A673 (cell line): ENCODE data around the gene SMURF1. TPM values are rescaled to one million over a fixed set of nuclear protein-coding genes. Genes with fewer than 3 reads are reported as not detected.

Experiments
- BruUV-seq: library from RNA; stranded (reverse); fragments of 400-500 nt; replicated peaks from 2 replicates; lab custom pipeline; 2021; lab: Mats Ljungman, UMichigan
- CTCF ChIA-PET: fragments of 300-600 bp; sonication (Branson Sonifier 250); formaldehyde crosslinking; loops from one replicate; lab custom pipeline; 2022; ENCODE audit warnings: antibody characterized with exemption; lab: Charles Lee
- POLR2A ChIA-PET: fragments of 300-600 bp; sonication (Branson Sonifier 250); formaldehyde crosslinking; loops from one replicate; lab custom pipeline; 2022; ENCODE audit warnings: antibody characterized with exemption; ENCODE audit not compliant: low non-redundant PET; lab: Charles Lee
- DNase-seq: peaks from one replicate; pipeline ENCODE4 v3.0.0-alpha.2; 2015; ENCODE audit warnings: low spot score
- H3K27ac ChIP-seq: fragments of 200-600 bp; sonication (generic); 2 replicates; pipeline ENCODE4 v1.5.1; 2016; ENCODE audit warnings: mixed run types, low read depth, mild to moderate bottlenecking, mixed read lengths, antibody characterized with exemption, low read length; ENCODE audit not compliant: poor library complexity, severe bottlenecking
- H3K27me3 ChIP-seq: fragments of 200-600 bp; sonication (generic); replicated peaks from 2 replicates; pipeline ENCODE4 v1.6.1; 2017; ENCODE audit warnings: mixed run types, low read depth, mild to moderate bottlenecking, mixed read lengths, antibody characterized with exemption, low read length; ENCODE audit not compliant: insufficient read depth, poor library complexity
- H3K36me3 ChIP-seq: fragments of 200-600 bp; sonication (generic); 2 replicates; pipeline ENCODE4 v1.6.1; 2016; ENCODE audit warnings: mixed run types, mild to moderate bottlenecking, mixed read lengths, antibody characterized with exemption, low read length; ENCODE audit not compliant: insufficient read depth, poor library complexity, severe bottlenecking
- H3K4me1 ChIP-seq: fragments of 200-600 bp; sonication (generic); 2 replicates; pipeline ENCODE4 v1.6.1; 2017; ENCODE audit warnings: mixed run types, mild to moderate bottlenecking, mixed read lengths, antibody characterized with exemption, low read length; ENCODE audit not compliant: insufficient read depth, poor library complexity, severe bottlenecking
- H3K4me3 ChIP-seq: fragments of 200-600 bp; sonication (generic); 2 replicates; pipeline ENCODE4 v1.5.1; 2016; ENCODE audit warnings: low read depth, mixed run types, mild to moderate bottlenecking, mixed read lengths, low read length; ENCODE audit not compliant: poor library complexity, severe bottlenecking
- H3K9me3 ChIP-seq: fragments of 200-600 bp; sonication (generic); 2 replicates; pipeline ENCODE4 v1.6.1; 2016; ENCODE audit warnings: mixed run types, low read depth, mild to moderate bottlenecking, mixed read lengths, antibody characterized with exemption, low read length; ENCODE audit not compliant: poor library complexity, severe bottlenecking
- CTCF ChIP-seq: fragments of 300-800, 200-600 bp; sonication (generic); conservative IDR thresholded peaks from 2 replicates; pipeline ENCODE4 v1.5.1; 2017; ENCODE audit warnings: low read depth, mild to moderate bottlenecking, antibody characterized with exemption, low read length, moderate library complexity, mixed read lengths
- EZH2 ChIP-seq: fragments of 200-600 bp; sonication (generic); IDR thresholded peaks from 2 replicates; pipeline ENCODE4 v1.6.1; 2017; ENCODE audit warnings: borderline replicate concordance, low read depth, mild to moderate bottlenecking, mixed read lengths, antibody characterized with exemption, low read length; ENCODE audit not compliant: poor library complexity, severe bottlenecking
- intact Hi-C: fragments of 100-400 bp; cut with micrococcal nuclease; formaldehyde crosslinking; loops from one replicate; pipeline ENCODE4 v1.10.0; 2022; ENCODE audit not compliant: unreplicated experiment
- total RNA-seq: library from RNA; stranded (reverse); gene quantifications from 2 replicates; pipeline ENCODE4 v1.2.3, GENCODE V29; 2021

SMURF1 gene
- total RNA-seq, 1 experiment from 2014 or later = 16.5 TPM

GRCh38 chr7:99002827-99003212 lies 141.1 kb downstream of the SMURF1 start:
- POLR2A ChIA-PET = no interaction called here
- no peak for TF ChIP-seq EZH2
- TF ChIP-seq CTCF = no peak
- no peaks in the 10 kb centered on the region for H3K9me3 ChIP-seq
- no TSS peak for BruUV-seq
- no peak overlapping the region for H3K27ac ChIP-seq
- H3K4me3 ChIP-seq = no peak overlapping the region
- DNase-seq = no peak
- no peaks in the 10 kb centered on the region for H3K4me1 ChIP-seq
- peaks cover 36% of the 10 kb centered on the region for H3K36me3 ChIP-seq
- no peaks in the 10 kb centered on the region for H3K27me3 ChIP-seq
- intact Hi-C loops = no loop called here
- CTCF ChIA-PET = no interaction called here

GRCh38 chr7:99002148-99002826 lies 141.6 kb downstream of the SMURF1 start:
- POLR2A ChIA-PET = no interaction called here
- no peaks in the 10 kb centered on the region for H3K27me3 ChIP-seq
- no TSS peak for BruUV-seq
- H3K4me3 ChIP-seq = no peak overlapping the region
- H3K4me1 ChIP-seq = no peaks in the 10 kb centered on the region
- TF ChIP-seq CTCF = no peak
- no peak for TF ChIP-seq EZH2
- peaks cover 36% of the 10 kb centered on the region for H3K36me3 ChIP-seq
- no peaks in the 10 kb centered on the region for H3K9me3 ChIP-seq
- CTCF ChIA-PET = no interaction called here
- DNase-seq = no peak
- intact Hi-C loops = no loop called here
- no peak overlapping the region for H3K27ac ChIP-seq

DNA sequence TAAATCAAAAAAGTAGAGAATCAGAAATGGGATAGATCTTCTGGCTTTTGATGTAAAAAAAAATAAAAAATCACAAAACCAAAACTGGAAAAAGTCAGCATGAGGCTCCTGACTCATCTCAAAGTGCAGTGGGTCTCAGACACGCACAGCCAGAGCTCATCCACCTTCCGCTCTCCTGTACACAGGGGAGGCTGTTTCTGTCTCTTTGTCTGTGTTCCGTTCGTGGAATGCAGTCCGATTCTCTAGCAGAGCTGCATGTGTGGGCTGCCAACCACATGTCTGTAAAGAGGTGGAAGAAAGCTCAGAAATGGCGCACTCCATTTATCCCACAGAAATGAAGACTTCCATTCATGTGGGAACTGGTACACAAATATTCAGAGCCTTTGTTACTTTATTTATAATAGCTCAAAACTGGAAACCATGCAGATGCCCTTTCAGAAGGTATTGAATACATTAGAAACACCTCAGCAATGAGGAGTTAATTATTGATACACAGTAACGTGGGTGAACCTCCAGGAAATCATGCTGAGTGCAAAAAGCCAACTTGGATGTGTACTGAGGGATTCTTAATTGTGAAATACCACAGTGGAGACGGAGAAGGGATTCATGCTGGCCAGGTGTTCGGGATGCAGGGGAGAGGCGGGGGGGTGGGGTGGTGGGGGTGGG lies 142.3 kb downstream of the SMURF1 start:
- Histone ChIP-seq H3K36me3 (peaks cover 31% of the 10 kb centered on the region), H3K27me3 (no peaks in the 10 kb centered on the region), H3K27ac (no peak overlapping the region), H3K4me1 (no peaks in the 10 kb centered on the region), H3K4me3 (no peak overlapping the region), H3K9me3 (no peaks in the 10 kb centered on the region)
- TF ChIP-seq EZH2 (no peak), CTCF (no peak)
- BruUV-seq = no TSS peak
- ChIA-PET CTCF (no interaction called here), POLR2A (no interaction called here)
- DNase-seq = no peak
- intact Hi-C loops = no loop called here
